DMS79 (cell line): ENCODE measurements around the gene MYH7B.

Experiments used
- DNase-seq: peaks from one replicate; lab custom pipeline; 2025; lab: John Stamatoyannopoulos, UW

Gene MYH7B

DNA sequence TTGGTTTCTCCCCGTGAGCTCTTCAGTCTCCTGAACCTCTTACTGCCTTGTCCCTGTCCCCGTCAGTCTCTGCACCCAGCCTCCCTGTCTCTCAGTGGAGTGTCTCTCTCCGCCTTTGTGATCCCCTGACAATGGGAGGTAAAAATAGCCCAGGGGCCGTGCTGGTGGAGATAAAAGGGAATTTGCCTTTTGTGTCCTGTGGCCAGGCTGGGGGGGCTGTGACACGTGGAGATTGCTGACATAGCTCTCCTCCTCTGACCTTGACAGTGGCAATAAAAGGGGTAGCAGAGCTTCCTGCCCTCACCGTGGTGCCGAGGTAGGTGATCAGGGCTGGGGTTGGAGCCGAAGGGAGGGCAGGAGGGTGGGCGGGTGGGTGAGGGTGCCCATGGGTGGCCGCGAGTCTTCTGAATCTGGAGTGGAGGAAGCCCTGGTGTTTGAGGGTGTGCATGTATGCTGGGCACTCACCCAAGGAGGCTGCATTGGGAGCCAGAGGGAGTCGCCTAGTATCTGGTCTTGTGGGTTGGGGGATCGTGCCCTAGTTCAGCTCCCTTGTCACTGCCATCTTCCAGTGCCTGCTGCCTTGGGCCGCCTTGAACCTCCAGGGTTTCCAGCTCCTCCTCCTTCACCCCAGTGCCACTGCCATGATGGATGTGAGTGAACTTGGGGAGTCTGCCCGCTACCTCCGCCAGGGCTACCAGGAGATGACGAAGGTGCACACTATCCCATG, 21.9 kb downstream of the MYH7B start:
- no peak for DNase-seq

DNA sequence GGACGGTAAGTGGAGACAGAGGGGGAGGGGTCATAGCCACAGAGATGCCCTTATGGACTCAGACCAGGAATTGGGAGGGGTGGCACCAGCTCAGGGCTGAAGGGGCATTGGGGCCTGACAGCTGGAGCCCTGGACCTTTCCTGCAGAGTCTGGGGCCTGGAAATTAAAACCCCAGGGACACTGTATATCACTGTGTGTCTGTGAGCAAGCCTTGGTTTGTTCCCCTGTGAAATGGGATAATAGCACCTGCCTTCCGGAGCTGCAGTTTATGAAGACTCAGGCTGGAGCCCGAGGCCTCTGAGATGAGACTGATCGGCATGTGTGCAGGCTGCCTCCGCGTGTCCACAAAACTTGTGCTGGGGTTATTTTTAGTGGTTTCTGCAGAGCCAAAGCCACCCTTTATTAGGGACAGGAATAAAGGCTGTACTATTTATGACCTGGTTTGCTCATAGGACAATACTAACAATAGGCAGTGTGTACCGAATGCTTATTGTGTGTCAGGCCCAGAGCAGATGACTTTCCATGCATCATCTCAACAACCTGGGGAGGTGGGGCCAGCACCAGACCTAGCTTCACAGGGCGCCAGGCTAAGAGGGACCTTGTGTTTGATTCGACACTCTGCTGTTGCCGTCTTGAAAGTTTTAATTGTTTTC, 22.6 kb downstream of the MYH7B start:
- DNase-seq = no peak

DNA sequence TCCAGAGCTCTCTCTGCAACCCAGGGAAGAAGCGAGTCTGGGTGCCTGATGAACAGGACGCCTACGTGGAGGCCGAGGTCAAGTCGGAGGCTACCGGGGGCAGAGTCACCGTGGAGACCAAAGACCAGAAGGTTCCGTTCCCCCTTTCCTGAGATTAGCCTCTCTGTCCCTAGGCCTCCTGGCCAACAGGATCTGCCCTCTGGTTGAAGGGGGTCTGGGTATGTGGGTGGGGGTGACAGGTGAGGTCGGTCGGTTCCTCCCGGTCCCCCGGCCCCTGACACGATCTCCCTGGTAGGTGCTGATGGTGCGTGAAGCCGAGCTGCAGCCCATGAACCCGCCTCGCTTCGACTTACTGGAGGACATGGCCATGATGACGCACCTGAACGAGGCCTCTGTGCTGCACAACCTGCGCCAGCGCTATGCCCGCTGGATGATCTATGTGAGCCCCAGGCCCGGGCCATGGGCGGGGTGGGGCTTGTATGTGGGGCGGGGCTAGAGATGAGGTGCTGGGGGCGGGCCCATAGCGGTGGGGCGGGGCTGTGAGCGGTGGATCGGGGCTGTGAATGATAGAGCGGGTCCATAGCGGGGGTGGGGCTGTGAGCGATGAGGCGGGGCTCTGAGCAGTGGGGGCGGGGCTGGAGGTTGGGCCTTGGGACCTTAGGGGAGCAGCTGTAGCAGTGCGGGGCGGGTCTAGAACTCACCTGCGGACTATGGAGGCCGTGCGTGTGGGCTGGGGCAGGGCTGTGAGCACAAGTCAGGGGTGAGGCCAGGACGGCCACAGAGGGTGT, 23.9 kb downstream of the MYH7B start:
- no peak for DNase-seq

DNA sequence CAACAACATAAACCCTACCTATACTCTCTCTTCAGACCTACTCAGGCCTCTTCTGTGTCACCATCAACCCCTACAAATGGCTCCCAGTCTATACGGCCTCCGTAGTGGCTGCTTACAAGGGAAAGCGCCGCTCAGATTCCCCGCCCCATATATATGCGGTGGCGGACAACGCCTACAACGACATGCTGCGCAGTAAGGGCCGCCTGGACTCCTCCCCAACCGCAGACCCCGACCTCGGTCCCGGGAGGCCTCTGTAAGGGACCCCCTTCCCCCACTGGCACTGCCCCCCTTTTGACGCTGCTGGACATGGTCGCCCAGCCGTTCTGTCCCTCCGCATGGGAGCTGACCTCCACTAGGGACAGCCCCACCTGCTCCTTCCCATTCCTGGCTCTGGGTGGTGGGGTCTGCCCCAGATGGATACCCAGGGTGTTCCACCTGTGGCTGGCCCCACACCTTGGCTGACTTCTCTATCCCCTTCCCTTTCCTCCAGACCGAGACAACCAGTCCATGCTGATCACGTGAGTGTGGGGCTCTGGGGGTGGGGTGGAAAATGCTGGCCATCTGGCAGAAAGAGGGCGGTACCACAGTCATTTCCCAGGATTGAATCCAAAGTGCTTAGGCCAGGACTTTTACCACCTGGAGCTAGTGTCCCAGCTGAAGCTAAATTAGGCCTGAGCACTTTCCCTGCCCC, 25.0 kb downstream of the MYH7B start:
- no peak for DNase-seq

DNA sequence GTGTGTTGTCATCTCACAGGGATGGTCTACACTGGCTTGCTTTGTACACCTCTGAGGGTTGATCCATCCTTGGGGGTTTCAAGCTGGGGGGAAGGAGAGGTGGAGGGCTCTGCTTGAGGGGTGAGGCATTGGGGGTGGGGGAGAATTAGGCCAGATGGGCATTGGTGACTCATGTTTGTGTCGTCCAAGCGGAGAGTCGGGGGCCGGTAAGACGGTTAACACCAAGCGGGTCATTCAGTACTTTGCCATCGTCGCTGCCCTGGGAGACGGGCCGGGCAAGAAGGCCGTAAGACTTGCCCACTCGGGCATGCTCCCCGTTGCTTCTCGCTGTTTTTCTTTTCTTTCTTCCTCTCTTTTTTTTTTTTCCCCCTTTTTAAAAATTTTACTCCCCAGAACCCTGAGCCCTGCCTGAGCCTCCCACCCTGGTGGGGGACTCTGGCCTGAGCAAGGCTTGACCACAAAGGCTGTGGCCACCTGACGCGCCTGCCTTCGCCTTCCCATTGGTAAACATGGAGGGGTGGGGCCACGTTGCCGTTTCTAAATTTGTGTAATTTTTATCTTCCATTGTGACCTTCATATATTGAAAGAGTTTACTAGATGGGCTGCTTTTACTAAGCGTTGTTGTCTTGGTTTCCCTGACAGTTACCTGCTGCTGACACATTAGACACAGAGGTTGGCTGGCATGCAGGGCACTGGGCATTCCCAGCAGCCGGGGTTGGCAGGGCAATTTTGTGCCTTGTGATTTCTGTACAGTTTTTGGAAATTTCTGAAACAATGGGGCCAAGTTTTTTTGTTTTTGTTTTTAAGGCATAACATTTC, 26.8 kb downstream of the MYH7B start:
- DNase-seq = no peak

DNA sequence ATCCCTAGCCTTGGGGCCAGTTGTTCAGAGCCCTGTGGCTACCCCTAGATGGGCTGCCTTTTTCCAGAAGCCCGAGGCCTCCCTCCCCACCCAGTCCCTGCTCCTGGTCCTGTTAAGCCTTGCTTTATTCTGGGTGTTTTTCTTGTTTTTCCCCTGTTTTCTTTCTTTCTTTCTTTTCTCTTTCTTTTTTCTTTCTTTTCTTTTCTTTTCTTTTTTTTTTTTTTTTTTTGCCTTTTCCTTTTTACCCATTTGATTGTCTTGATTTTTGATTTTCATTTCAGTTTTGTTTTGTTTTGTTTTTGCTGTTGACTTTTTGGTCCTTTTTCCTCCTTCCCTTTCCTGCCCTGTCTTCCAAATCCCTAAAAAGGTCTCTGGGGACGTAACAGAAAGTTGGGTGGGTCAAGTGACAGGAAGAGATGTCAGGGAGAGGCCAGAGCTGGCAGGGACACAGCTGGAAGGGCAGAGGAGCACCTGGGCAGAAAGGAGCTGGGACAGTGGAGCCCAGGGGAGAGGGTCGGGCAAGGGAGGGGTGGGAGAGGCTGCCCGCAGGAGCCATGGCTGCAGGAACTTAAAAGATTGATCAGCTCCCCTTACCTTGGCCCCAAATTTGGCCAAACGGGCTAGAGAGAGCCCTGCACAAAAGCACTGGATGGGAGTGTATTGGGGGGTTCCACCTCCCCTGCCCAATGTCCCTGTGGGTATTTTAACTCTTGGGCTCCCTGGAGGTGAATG, 27.6 kb downstream of the MYH7B start:
- no peak for DNase-seq

DNA sequence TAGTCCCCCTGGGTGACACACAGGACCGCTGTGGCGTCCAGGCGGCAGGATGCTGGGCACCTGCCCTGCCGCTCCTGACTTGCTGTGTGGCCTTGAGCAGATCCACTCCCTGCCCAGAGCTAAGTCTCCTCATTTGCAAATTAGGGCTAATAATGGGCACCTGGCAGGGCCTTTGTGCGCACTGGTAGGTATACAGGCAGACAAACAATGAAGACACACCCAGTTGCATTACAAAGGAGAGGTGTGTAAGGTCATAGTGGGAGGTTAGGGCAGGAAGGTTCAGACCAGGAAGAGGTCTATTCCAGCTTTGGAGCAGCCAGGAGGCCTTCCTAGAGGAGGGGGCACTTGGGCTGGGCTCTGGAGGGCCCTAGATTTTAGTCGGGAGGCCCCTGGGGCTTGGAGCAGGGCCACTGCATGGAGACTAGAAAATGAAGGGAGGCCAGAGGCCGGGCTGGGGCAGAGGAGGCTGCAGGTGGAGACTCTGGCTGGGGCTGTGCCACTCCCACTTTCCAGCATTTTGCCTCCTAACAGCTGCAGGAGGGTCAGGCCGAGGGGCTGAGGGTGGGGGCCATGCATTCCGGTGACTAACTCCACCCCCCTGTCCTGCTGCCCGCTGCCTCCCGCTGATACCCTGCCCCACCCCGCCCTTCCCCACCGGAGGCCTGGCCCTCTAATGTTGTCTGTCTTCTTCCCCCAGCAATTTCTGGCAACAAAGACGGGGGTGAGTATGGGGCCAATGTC, 28.5 kb downstream of the MYH7B start:
- DNase-seq = no peak

DNA sequence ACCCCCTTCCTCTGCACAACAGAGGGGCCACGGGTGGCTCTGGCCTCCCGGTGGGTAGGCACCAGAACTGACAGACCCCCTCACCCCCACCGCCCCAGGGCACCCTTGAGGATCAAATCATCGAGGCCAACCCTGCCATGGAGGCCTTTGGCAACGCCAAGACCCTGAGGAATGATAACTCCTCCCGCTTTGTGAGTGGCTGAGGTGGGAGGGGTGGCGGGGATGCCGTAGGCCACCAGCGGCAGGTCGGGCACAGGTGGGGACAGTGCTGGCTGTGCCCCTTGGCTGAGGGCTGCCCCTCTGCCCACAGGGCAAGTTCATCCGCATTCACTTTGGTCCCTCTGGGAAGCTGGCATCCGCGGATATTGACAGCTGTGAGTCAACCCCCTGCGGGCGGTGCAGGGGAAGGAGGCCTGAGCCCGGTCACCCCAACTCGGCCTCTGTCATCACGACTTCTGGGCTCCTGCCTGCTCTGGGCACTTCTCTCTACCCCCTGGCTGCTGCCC, 29.1 kb downstream of the MYH7B start:
- no peak for DNase-seq

DNA sequence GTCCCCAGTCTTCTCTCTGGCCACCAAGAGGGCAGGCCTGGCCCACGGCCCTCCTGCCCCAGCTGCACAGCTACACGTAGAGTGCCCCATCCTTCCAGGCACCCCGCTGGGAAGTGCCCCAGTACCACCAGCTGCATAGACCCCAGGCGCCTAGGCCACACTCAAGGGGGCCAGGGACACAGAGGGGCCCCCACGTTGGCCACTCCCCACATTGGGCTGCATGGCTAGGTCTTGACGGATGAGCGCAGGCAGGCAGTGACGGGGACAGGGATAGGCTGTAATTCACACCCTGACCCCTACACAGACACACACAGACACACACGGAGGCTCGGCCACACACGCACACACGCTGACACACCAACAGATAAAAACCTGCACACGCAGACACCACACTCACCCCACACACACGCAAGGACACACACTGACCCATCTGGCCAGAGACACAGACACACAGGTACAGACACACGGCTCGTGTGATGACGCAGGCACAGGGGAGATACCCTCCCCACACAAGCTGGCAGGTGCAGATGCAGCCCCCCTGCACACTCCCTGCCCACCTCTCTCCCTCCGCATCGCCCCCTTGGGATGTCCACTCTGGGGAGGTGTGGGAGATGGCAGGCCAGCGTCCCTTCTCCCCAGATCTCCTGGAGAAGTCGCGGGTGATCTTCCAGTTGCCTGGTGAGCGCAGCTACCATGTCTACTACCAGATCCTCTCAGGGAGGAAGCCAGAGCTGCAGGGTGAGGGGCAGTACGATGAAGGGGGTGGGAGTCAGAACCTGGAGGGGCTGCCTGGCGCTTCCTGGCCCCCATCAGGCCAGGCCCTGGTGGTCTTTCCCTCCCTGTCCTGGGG, 30.0 kb downstream of the MYH7B start:
- no peak for DNase-seq

DNA sequence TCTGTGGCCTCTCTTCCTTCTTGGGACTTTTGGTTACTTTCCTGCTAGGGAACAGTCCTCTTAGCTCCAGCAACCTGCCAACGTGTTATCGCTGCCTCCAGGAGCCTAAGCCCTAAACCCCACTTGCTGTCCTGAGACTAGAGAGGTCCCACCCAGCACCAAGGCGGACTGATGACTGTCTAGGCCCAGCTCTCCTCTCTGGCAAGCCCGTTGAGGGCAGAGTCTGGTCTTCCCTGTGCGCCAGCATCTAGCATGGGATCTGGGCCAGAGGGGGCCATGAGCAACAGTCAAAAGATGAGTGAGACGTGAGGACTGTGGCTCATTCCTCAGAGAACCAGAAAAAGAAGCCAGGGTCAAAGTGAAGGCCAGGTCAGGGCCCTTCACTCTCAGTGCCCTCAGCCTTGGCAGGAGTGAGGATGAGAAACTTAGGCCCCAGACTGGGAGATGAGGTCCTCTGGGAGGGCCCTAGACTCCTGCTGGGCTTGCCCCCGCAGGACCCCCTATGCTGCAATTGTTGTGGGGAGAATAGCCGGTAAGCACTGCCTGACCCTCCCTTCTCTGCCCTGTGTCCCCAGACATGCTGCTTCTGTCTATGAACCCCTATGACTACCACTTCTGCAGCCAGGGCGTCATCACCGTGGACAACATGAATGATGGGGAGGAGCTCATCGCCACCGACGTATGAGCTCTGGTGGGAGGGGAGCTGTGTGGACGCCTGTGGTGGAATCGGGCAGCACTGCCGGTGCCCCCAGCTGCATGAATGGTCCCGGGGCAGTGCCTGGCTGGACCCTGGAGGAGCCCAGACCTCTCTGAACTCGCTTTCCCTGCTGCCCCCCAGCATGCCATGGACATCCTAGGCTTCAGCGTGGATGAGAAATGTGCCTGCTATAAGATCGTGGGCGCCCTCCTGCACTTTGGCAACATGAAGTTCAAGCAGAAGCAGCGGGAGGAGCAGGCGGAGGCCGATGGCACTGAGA, 30.9 kb downstream of the MYH7B start:
- no peak for DNase-seq

DNA sequence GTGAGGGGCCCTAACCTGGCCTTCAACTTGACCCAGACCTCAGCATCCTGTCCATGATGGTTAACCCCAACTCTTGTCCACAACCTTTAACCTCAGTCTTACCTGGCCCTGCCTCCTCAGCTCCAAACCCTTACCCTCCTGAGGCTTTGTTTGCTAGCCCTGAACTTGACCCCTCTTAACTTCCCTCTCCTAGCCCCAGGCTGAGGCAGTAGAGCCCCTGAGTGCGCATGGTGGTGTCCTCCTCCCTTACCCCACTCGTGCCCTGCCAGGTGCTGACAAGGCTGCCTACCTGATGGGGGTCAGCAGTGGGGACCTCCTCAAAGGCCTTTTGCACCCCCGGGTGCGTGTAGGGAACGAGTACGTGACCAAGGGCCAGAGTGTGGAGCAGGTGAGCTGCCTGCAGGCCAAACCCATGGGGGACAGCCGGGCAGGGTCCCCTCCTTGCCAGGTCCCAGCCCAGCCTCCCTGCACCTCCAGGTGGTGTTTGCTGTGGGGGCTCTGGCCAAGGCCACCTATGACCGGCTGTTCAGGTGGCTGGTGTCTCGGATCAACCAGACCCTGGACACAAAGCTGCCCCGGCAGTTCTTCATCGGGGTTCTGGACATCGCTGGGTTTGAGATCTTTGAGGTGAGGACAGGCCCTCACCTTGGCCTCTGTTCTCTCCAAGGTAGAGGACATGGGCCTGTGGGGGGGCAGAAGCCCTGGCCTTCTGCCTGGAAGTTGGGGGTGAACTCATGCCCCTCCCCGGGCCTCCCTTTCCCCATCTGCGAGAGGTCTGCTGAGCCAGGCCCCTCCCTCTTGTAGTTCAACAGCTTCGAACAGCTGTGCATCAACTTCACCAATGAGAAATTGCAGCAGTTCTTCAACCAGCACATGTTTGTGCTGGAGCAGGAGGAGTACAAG, 31.9 kb downstream of the MYH7B start:
- DNase-seq = no peak

DNA sequence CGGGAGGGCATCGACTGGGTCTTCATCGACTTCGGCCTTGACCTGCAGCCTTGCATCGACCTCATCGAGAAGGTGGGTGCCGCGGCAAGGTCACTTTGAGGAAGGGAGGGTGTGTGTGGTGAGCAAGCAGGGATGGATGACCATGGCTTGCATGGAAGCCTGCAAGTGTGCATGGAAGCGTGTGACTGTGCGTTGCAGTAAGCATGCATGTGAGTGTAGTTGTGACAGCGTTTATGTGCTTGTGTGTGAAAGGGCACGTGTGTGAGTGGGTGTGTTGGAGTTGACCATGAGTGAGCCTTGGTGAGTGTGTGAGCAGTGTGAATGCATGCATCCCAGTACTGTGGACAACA, 32.5 kb downstream of the MYH7B start:
- no peak for DNase-seq

DNA sequence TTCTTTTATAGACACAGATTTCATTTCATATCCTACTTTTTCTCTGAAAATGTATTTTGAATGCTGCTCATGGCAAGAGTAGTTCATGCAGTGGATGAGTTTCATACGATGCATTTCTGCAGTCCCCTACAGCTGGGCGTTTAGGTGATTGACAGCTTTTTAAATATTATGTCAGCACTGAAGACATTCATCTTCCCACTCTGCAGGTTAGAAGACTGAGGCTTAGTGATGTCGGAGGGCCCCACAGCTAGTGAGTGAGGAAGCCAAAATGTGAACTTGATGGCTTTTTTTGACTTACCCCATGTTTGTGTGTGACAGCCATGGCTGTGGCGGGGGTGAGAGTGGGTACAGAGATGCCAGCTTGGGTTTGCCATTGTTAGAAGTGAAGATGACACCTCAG, 33.5 kb downstream of the MYH7B start:
- no peak for DNase-seq

DNA sequence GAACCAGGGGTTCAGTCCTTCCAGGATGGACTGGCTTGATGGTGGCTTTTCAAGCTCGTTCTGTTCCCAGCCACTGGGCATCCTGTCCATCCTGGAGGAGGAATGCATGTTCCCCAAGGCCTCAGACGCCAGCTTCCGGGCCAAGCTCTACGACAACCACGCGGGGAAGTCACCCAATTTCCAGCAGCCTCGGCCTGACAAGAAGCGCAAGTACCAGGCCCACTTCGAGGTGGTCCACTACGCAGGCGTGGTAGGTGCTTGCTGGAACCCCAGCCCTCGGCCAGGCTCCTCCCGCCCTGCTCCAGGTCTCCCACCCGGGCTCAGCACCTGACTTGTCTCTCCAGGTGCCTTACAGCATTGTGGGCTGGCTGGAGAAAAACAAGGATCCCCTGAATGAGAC, 34.0 kb downstream of the MYH7B start:
- no peak for DNase-seq

DNA sequence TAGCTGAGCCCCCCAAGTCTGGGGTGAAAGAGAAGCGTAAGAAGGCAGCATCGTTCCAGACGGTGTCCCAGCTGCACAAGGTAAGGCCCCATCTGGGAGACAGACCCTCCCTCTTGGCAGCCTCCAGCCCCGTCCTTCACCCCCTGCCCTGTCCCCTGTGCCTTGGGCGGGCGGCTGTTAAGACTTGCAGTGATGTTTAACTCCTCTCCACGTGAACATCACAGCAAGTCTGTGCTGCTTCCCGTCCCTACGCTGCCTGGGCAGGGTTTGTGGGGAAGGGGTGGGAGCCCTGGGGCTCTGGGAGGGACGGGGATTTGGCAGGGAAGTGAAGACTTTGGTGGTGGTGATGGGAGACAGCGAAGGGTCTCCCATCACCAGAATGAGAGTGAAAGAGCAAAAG, 34.6 kb downstream of the MYH7B start:
- no peak for DNase-seq

DNA sequence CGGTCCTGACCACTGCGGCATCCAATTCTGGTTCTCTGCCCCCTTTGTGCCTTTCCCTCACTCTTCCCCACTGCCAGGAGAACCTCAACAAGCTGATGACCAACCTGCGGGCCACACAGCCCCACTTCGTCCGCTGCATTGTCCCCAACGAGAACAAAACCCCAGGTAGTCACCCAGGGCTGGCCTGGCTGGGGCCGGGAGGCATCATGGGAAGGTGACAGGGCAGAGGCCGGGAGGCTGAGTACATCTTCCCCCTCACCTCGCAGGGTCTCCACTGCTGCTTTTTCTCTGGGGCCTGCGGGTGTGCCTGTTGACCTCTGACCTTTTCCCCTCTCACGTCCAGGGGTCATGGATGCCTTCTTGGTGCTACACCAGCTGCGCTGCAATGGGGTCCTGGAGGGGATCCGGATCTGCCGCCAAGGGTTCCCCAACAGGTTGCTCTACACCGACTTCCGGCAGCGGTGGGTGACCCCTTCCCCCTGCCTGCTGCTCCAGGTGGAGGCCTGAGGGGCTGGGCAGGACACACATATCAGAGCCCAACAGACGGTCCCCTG, 35.1 kb downstream of the MYH7B start:
- DNase-seq = no peak
